ENCODE results near the gene GRIK3. TPM values are rescaled to one million over a fixed set of nuclear protein-coding genes. Genes with fewer than 3 reads are reported as not detected.

The GRIK3 gene
- polyA plus RNA-seq, 1 experiment: not detected

- H3K4me3 ChIP-seq (ENCODE audit: low read depth, low read length): no peak overlapping the region
- no peak overlapping the region for H3K27ac ChIP-seq (ENCODE audit: low read depth, low read length)
- H3K9me3 ChIP-seq (ENCODE audit: control insufficient read depth, insufficient read depth, low read length): no peaks in the 10 kb centered on the region
- DNase-seq (ENCODE audit: low read depth, low spot score): no peak
- TF ChIP-seq CTCF (IDR thresholded peaks at IDR 0.05; ENCODE audit: low read depth, low read length): no peak
- POLR2A ChIA-PET: no interaction called here
- peaks cover under 1% of the 10 kb centered on the region for H3K27me3 ChIP-seq (ENCODE audit: control insufficient read depth, insufficient read depth, low read length)
- CTCF ChIA-PET: no interaction called here
These were observed 258.1 kb downstream of the GRIK3 start for GRCh38 chr1:36776256-36776655.

GRCh38 chr1:36775716-36776115, 258.6 kb downstream of the GRIK3 start:
- CTCF ChIA-PET: no interaction called here
- POLR2A ChIA-PET: no interaction called here
- H3K27ac ChIP-seq (ENCODE audit: low read depth, low read length): no peak overlapping the region
- peaks cover 2% of the 10 kb centered on the region for H3K27me3 ChIP-seq (ENCODE audit: control insufficient read depth, insufficient read depth, low read length)
- no peak for TF ChIP-seq CTCF (IDR thresholded peaks at IDR 0.05; ENCODE audit: low read depth, low read length)
- DNase-seq (ENCODE audit: low read depth, low spot score): no peak
- H3K4me3 ChIP-seq (ENCODE audit: low read depth, low read length): no peak overlapping the region
- H3K9me3 ChIP-seq (ENCODE audit: control insufficient read depth, insufficient read depth, low read length): no peaks in the 10 kb centered on the region

GRCh38 chr1:36773827-36774541, 260.3 kb downstream of the GRIK3 start:
- CTCF ChIA-PET: no interaction called here
- POLR2A ChIA-PET: no interaction called here
- Histone ChIP-seq H3K9me3 (ENCODE audit: control insufficient read depth, insufficient read depth, low read length) (no peaks in the 10 kb centered on the region), H3K27me3 (ENCODE audit: control insufficient read depth, insufficient read depth, low read length) (peaks cover 4% of the 10 kb centered on the region), H3K27ac (ENCODE audit: low read depth, low read length) (no peak overlapping the region), H3K4me3 (ENCODE audit: low read depth, low read length) (no peak overlapping the region)
- DNase-seq (ENCODE audit: low read depth, low spot score): no peak
- TF ChIP-seq CTCF (IDR thresholded peaks at IDR 0.05; ENCODE audit: low read depth, low read length): no peak

- ChIA-PET POLR2A (no interaction called here), CTCF (no interaction called here)
These were observed 261.4 kb downstream of the GRIK3 start for GRCh38 chr1:36772647-36773495.

More at GRCh38 chr1:36772647-36773495, 261.4 kb downstream of the GRIK3 start:
- no peak for DNase-seq (ENCODE audit: low read depth, low spot score)
- H3K4me3 ChIP-seq (ENCODE audit: low read depth, low read length): no peak overlapping the region
- peaks cover 4% of the 10 kb centered on the region for H3K27me3 ChIP-seq (ENCODE audit: control insufficient read depth, insufficient read depth, low read length)
- no peaks in the 10 kb centered on the region for H3K9me3 ChIP-seq (ENCODE audit: control insufficient read depth, insufficient read depth, low read length)
- no peak overlapping the region for H3K27ac ChIP-seq (ENCODE audit: low read depth, low read length)
- TF ChIP-seq CTCF (IDR thresholded peaks at IDR 0.05; ENCODE audit: low read depth, low read length): no peak

All from AG04450 (cell line).